Activated T-cell treated with anti-CD3 and anti-CD28 coated beads, Interleukin-2, amount 50 U/mL, for 24 hours (primary cell): Measurements from ENCODE around the gene IL36B.
A peak's percentile ranks its signal among the peaks of the same experiment; 100 is the strongest.
"Not testable (repeated sequence)": the region's sequence is repeated elsewhere in the genome, so short reads cannot be mapped to it uniquely, and the experiment has no call there.

ENCODE experiments used
- DNase-seq: peaks from one replicate; pipeline ENCODE4 v3.0.0-alpha.2; 2020
- H3K27ac Mint-ChIP-seq: 2 replicates; pipeline ENCODE4 v1.8.0; 2020; ENCODE audit warnings: mild to moderate bottlenecking, mixed read lengths
- H3K27me3 Mint-ChIP-seq: 2 replicates; pipeline ENCODE4 v1.8.0; 2020; ENCODE audit warnings: mixed read lengths
- H3K36me3 Mint-ChIP-seq: 2 replicates; pipeline ENCODE4 v1.8.0; 2020; ENCODE audit warnings: low read depth, mixed read lengths
- H3K4me1 Mint-ChIP-seq: 2 replicates; pipeline ENCODE4 v1.8.0; 2020; ENCODE audit warnings: low read depth, mixed read lengths
- H3K4me3 Mint-ChIP-seq: 2 replicates; pipeline ENCODE4 v1.8.0; 2020; ENCODE audit warnings: mild to moderate bottlenecking, moderate library complexity, mixed read lengths
- H3K9me3 Mint-ChIP-seq: 2 replicates; pipeline ENCODE4 v1.8.0; 2020; ENCODE audit warnings: mixed read lengths

IL36B gene

DNA sequence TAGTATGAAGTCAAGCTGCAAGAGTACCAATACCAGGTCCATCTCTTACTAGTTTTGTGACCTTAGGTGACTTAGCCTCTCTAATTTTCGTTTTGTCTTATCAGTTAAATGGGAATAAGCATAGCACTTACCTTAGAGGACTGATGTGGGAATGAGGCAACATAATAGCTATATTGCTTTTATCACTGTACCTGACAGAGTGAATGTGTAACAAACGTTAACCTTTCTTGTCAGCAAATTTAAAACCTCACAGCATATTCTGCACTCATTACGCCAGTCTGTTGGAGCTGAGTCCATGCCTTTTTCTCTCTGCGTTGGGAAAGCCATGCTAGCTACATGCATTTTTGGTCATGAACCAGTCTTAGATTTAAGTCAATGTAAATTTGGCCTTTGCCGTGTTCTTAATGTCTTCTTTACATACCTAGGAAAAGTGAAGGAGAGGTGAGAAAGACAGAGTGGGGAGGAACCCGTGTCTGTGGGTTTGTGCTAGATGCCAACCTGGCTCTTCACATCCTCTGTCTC, at the start of gene IL36B:
Gene IL36B (minus strand): TSS at position 472 of the 522 bp plus-strand sequence.
- peaks cover 12% of the 10 kb centered on the region for H3K36me3 Mint-ChIP-seq
- H3K9me3 Mint-ChIP-seq, result peaks cover 24% of the 10 kb centered on the region
- no peak within 1 kb of the TSS for H3K27ac Mint-ChIP-seq
- H3K27me3 Mint-ChIP-seq, result peaks cover 3% of the 10 kb centered on the region
- H3K4me1 Mint-ChIP-seq, result peaks cover 14% of the 10 kb centered on the region
- no peak for DNase-seq
- H3K4me3 Mint-ChIP-seq, result no peak within 1 kb of the TSS

DNA sequence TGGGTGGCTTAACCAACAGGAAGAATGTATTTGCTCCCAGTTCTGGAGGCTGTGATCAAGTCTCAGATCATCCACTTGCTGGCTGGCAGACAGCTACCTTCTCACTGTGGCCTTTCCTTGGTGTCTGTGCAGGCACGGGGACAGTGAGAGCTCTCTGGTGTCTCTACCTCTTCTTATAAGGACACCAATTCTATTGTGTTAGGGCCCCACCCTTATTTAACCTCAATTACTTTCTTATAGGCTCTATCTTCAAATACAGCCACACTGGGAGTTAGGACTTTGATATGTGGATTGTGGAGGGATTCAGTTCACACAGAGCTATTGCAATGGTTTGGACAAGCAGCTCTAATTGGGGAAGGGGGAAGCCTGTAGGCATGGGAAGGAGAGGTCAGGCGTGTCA, 49.5 kb upstream of the IL36B start:
- H3K27ac Mint-ChIP-seq, result peak overlapping the region; percentile 32
- no peak for DNase-seq
- no peaks in the 10 kb centered on the region for H3K27me3 Mint-ChIP-seq
- H3K36me3 Mint-ChIP-seq, result peaks cover 14% of the 10 kb centered on the region
- H3K9me3 Mint-ChIP-seq, result peaks cover 22% of the 10 kb centered on the region
- H3K4me3 Mint-ChIP-seq, result no peak overlapping the region
- H3K4me1 Mint-ChIP-seq, result peaks cover 58% of the 10 kb centered on the region

DNA sequence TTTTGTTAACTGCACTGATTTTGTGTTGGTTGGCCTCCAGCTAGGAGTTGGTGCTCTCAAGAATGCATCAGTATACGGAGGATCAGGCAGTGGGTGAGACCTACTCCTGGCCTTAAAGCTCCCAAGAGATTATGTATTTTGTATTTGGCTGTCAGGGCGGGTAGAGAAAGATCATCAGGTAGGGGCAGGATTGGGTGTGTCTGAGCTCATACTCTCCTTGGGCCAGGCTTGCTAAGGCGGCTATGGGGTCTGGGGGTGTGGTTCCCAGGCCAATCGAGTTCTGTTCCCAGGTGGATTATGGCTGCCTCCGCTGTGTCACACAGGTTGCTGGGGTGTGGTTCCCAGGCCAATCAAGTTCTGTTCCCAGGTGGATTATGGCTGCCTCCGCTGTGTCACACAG, 45.9 kb upstream of the IL36B start:
- peaks cover 20% of the 10 kb centered on the region for H3K9me3 Mint-ChIP-seq
- no peaks in the 10 kb centered on the region for H3K27me3 Mint-ChIP-seq
- peaks cover 41% of the 10 kb centered on the region for H3K4me1 Mint-ChIP-seq
- peak overlapping the region; percentile 70 for H3K4me3 Mint-ChIP-seq
- peak overlapping the region; percentile 69 for H3K27ac Mint-ChIP-seq
- DNase-seq, result no peak
- peaks cover 6% of the 10 kb centered on the region for H3K36me3 Mint-ChIP-seq

DNA sequence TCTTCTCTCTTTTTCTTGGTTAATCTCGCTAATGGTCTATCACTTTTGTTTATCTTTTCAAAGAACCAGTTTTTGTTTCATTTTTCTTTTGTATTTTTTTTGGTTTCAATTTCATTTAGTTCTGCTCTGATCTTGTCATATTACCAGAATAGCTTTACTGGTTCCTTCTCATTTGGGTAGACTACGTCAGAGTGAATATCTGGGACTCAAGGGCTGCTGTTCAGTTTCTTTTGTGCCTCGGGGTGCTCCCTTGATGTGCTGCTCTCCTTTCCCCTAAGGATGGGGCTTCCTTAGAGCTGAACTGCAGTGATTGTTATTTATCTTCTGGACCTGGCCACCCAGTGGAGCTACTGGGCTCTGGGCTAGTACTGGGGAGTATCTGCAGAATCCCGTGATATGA, 45.4 kb upstream of the IL36B start:
- Mint-ChIP-seq H3K27me3 (no peaks in the 10 kb centered on the region), H3K36me3 (peaks cover 6% of the 10 kb centered on the region), H3K27ac (peak overlapping the region; percentile 69), H3K4me1 (peaks cover 37% of the 10 kb centered on the region), H3K4me3 (peak overlapping the region; percentile 70), H3K9me3 (peaks cover 20% of the 10 kb centered on the region)
- DNase-seq, result peak; percentile 50

DNA sequence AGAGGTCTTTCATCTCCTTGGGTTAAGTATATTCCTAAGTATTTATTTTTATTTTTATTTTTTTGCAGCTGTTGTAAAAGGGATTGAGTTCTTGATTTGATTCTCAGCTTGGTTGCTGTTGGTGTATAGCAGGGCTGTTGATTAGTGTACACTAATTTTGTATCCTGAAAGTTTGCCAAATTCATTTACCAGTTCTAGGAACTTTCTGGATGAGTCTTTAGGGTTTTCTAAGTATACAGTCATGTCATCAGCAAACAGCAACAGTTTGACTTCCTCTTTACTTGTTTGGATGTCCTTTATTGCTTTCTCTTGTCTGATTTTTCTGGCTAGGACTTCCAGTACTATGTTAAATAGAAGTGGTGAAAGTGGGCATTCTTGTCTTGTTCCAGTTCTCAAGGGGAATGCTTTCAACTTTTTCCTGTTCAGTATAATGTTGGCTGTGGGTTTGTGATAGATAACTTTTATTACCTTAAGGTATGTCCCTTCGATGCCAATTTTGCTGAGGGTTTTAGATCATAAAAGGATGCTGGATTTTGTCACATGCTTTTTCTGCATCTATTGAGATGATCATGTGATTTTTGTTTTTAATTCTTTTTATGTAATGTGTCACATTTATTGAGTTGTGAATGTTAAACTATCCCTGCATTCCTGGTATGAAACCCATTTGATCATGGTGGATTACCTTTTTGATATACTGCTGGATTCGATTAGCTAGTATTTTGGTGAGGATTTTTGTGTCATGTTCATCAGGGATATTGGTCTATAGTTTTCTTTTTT, 44.4 kb upstream of the IL36B start:
- H3K27me3 Mint-ChIP-seq, DNase-seq, H3K36me3 Mint-ChIP-seq, H3K4me3 Mint-ChIP-seq: not testable (repeated sequence)
- Mint-ChIP-seq H3K9me3 (peaks cover 16% of the 10 kb centered on the region), H3K27ac (peak overlapping the region; percentile 74), H3K4me1 (peaks cover 26% of the 10 kb centered on the region)

DNA sequence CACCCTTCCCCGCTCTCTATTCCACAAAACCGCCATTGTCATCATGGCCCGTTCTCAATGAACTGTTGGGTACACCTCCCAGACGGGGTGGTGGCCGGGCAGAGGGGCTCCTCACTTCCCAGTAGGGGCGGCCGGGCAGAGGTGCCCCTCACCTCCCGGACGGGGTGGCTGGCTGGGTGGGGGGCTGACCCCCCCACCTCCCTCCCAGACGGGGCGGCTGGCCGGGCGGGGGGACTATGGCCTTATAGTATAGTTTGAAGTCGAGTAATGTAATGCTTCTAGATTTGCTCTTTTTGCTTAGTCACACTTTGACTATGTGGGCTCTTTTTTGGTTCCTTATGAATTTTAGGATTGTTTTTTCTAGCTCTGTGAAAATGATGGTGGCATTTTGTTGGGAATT, 43.6 kb upstream of the IL36B start:
- not testable (repeated sequence) for H3K36me3 Mint-ChIP-seq, H3K4me3 Mint-ChIP-seq, H3K27me3 Mint-ChIP-seq, DNase-seq, H3K27ac Mint-ChIP-seq
- Mint-ChIP-seq H3K9me3 (peaks cover 16% of the 10 kb centered on the region), H3K4me1 (peaks cover 24% of the 10 kb centered on the region)

DNA sequence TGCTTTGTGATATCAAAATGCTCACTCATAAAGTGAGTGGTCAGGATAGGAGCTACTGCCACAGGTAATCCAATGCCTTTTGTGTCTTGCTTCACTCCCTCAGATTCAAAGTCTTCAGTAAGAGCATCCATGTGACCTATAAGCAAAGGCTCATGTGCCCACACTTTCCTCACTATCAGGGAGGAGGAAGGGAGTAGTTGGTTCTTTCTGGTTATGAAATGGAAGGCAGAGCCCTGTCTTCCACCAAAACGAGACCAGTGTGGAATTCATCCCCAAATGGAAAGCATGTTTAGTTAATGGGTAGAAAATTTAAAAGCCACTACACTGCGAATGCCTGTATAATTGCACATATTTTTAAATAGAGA, 40.9 kb upstream of the IL36B start:
- Mint-ChIP-seq H3K4me1 (peaks cover 22% of the 10 kb centered on the region), H3K9me3 (peaks cover 16% of the 10 kb centered on the region), H3K4me3 (no peak overlapping the region), H3K36me3 (peaks cover 6% of the 10 kb centered on the region), H3K27ac (no peak overlapping the region), H3K27me3 (no peaks in the 10 kb centered on the region)
- DNase-seq, result no peak

DNA sequence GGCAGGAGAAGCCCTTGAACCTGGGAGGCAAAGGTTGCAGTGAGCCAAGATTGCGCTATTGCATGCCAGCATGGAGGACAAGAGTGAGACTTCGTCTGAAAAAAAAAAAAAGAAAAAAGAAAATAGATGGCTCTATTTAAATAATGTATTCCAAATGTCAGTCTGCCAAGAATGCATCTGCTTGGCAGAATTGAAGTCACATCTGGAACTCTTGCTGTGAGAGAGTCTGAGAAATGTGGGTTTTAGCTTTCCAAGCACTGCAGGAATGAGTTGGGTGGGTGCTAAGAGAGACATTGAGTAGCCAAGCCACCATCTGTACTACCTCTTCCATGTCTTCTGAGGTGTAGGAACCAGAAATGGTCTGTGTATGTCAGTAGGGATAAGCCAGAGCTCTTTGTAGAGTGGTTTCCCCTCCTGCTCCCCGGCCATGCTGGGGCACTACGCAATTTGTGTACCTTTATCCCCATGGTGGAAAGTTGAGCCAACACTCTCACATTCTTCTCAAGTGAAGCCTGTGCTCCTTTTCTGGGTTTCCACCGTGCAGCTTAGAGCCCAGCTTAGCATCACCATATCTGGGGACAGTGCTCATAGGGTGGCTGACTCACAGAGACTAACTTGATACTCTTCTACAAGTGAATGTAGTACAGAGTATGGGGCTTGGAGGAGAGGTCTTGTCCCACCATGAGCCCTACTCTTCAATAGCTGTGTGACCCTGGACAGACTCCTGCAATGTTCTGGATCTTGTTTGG, 40.4 kb upstream of the IL36B start:
- Mint-ChIP-seq H3K4me3 (no peak overlapping the region), H3K9me3 (peaks cover 16% of the 10 kb centered on the region), H3K4me1 (peaks cover 16% of the 10 kb centered on the region), H3K36me3 (peaks cover 6% of the 10 kb centered on the region), H3K27ac (no peak overlapping the region), H3K27me3 (no peaks in the 10 kb centered on the region)
- DNase-seq, result no peak

DNA sequence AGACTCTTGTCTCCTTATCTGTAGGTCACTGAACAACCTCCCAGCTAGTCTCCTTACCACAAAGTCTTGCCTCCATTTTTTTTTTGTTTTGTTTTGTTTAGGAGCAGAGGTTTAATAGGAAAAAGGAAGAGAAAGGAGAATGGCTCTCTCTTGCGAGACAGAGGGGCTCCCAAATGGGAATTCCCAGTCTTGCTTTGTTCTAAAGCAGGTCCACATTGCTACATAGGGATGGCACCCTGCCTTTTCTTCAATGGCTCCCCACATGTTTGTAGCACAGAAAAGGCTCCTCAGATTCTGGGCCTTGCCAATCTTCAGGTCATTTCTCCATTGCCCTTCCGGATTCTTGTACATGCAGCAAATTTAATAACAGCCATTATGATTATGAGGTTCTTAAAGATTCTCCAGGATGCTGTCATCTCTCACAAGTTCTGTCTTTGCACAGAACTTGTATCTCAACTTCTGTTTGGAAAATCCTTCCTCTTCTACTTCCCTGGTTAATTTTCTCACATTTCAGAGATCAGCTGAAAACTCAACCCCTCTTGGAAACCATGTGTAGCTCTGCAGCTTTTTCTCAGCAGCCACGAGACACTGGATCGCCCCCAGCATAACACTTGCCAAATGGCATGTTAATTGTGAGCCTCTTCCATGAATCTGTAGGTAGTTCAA, 38.7 kb upstream of the IL36B start:
- Mint-ChIP-seq H3K36me3 (no peaks in the 10 kb centered on the region), H3K4me1 (no peaks in the 10 kb centered on the region), H3K9me3 (peaks cover 4% of the 10 kb centered on the region), H3K4me3 (no peak overlapping the region), H3K27ac (no peak overlapping the region), H3K27me3 (no peaks in the 10 kb centered on the region)
- no peak for DNase-seq

DNA sequence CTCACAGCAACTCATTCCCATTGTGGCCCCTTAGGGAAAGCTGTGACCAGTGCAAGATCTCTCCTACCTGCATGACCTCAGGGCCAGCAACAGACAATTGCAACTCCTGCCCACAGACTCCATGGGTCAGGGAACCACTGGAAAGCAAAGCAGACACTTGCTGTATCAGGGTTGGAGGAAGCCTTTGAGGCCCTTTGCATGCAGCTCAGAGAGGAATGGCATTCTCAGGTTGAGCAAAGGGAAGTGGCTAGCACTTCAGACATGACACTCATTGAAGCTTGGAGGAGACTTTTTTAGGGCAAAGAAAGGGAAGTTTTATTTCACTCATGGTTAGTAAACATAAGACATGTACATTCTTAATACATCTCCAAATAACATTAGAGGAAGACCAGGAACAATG, 37.2 kb upstream of the IL36B start:
- DNase-seq, result no peak
- Mint-ChIP-seq H3K4me1 (no peaks in the 10 kb centered on the region), H3K27ac (no peak overlapping the region), H3K9me3 (peaks cover under 1% of the 10 kb centered on the region), H3K36me3 (no peaks in the 10 kb centered on the region), H3K4me3 (no peak overlapping the region), H3K27me3 (no peaks in the 10 kb centered on the region)

DNA sequence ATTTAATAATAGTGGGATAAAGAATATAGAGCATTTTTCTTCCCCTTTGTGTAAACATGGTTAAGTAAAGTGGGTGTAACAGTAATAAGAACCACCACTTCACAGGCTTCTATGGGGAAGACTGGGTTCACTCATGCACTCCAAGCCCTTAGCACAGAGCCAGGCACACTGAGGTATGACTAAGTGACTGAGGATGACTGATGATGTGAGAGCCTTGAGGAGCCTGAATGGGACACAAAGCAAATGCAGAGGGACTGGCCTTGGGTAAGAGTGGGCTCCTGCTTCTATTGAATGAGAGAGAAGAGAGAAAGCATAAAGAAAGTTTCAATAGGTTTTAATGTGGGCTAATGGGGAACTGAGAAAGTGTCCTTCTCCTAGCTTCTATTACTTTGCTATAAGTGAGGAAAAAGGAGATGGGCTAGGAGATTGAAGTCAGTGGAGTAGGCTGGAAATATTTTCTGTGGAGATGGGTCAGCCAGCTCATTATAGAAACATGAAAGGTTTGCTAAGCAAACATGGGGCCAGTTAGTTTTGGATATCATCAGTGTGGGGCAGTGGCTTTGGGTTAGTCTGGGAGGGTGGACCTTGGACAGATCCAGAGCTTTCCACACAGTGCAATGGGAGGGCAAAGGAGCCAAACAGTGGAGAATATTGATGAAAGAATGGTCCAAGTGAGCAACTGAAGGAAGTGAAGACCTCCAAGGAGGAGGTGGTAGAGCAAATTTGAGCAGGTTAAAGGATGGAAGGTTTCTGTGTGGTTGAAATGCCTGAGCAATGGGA, 35.7 kb upstream of the IL36B start:
- no peak for DNase-seq

DNA sequence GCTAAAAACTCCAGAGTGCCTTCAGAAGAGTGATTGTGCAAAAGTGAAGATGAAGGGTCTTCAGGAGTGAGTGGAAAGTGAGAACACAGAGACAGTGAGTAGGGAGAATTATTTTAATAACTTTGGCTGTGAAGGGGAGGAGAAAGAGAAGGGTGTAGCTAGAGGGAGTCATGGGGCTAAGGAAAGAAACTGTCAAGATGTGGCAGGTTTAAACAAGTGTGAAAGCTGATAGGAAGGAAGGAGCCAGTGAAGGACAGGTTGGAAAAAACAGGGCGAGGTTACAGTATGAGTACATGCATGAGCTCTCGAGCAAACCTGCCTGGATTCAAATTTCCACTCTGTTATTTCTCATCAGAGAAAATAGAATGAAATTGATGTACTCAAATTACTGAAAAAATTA, 32.9 kb upstream of the IL36B start:
- no peak for DNase-seq
- Mint-ChIP-seq H3K9me3 (no peaks in the 10 kb centered on the region), H3K27ac (no peak overlapping the region), H3K36me3 (no peaks in the 10 kb centered on the region), H3K4me1 (peaks cover 22% of the 10 kb centered on the region), H3K4me3 (no peak overlapping the region), H3K27me3 (no peaks in the 10 kb centered on the region)

More for the DNA sequence above, 35.7 kb upstream of the IL36B start:
- no peaks in the 10 kb centered on the region for H3K9me3 Mint-ChIP-seq
- H3K27ac Mint-ChIP-seq, result no peak overlapping the region
- peaks cover 9% of the 10 kb centered on the region for H3K4me1 Mint-ChIP-seq
- H3K27me3 Mint-ChIP-seq, result no peaks in the 10 kb centered on the region
- no peak overlapping the region for H3K4me3 Mint-ChIP-seq
- H3K36me3 Mint-ChIP-seq, result no peaks in the 10 kb centered on the region

DNA sequence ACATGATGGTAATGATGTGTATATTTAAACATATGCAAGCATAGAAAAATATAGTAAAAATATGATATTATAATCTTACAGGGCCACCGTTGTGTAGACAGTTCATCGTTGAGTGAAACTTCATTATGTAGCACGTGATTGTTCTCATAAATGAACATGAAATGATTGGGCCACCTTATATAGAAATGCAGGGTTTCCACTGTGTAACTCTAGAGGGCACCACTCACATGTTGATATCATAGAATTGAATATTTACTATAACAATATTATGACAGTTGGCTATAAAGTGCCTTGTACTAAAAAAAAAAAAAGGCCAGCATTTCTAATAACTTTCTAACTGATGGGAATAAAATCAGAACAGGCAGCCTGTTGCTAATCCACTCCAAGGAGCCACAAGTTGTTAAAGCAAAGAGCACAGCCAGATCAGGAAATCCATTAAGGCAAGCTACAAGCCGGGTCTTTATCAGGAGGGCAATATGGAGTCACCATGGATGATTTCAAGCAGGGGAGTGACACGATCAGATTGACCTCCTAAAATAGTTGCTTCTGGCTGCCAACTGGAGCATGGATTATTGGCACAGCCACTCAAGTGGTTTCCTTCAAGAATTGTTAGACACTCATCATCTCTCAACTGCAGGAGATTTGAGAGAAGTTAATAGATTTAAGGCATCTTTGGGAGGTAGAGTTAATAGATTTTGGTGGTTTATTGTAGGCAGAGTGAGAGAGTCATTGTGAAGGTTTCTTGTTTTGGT, 31.8 kb upstream of the IL36B start:
- no peaks in the 10 kb centered on the region for H3K36me3 Mint-ChIP-seq
- no peak for DNase-seq
- H3K4me1 Mint-ChIP-seq, result peaks cover 23% of the 10 kb centered on the region
- no peak overlapping the region for H3K4me3 Mint-ChIP-seq
- H3K27me3 Mint-ChIP-seq, result no peaks in the 10 kb centered on the region
- no peaks in the 10 kb centered on the region for H3K9me3 Mint-ChIP-seq
- H3K27ac Mint-ChIP-seq, result peak overlapping the region; percentile 2
